K562 (cell line): ENCODE data around the gene PUM2. TPM values are rescaled to one million over a fixed set of nuclear protein-coding genes. Genes with fewer than 3 reads are reported as not detected.

Experiments used
- ATAC-seq: fragments of 200-7000 bp; cut with Tn5 transposase; 3 replicates; pipeline ENCODE4 v1.9.1; 2020; ENCODE audit warnings: moderate library complexity
- BruUV-seq: library from RNA; stranded (reverse); fragments of 400-500 nt; replicated peaks from 2 replicates; lab custom pipeline; 2021; lab: Mats Ljungman, UMichigan
- CTCF ChIA-PET: fragments of 300-600 bp; formaldehyde crosslinking; extraction: SDS; loops from one replicate; lab custom pipeline; 2021; ENCODE audit warnings: low intra/inter-chr PET ratio; lab: Yijun Ruan, JAX
- POLR2A ChIA-PET: fragments of 300-600, 350-650 bp; sonication (Branson Sonifier 250); formaldehyde crosslinking; extraction: SDS; loops from one replicate; lab custom pipeline; 2021; ENCODE audit warnings: antibody characterized with exemption, inconsistent platforms; lab: Yijun Ruan, JAX
- DNase-seq, 4 experiments: peaks; one replicate each; pipeline versions ENCODE4 v3.0.0 to v3.0.0-alpha.2; 2011 to 2018; ENCODE audit warnings: low spot score in 3 of 4, mixed read lengths in 3 of 4; ENCODE audit errors: extremely low read depth in 1 of 4
- FAIRE-seq: peaks from 2 replicates; lab custom pipeline; 2011; peaks lifted over from hg19 to GRCh38; lab: Jason Lieb, UNC
- H2AFZ ChIP-seq: 2 replicates; pipeline ENCODE4 v1.6.0; 2011; ENCODE audit warnings: low read depth, low read length, control low read depth, inconsistent platforms
- H3K27ac ChIP-seq: fragments of 200-600 bp; 3 replicates; pipeline ENCODE4 v1.8.0; 2011; ENCODE audit warnings: low read depth, mild to moderate bottlenecking, control low read depth, inconsistent platforms, low read length, moderate library complexity, mixed read lengths; ENCODE audit errors: extremely low read depth
- H3K27me3 ChIP-seq, 2 experiments: fragments of 300-600 bp in 1 of 2; 2 replicates in 1 of 2; 3 replicates in 1 of 2; pipeline versions ENCODE4 v1.6.0 to v1.8.0; 2011; ENCODE audit warnings: inconsistent platforms in 2 of 2, low read length in 2 of 2, mild to moderate bottlenecking in 1 of 2, mixed read lengths in 1 of 2, moderate library complexity in 1 of 2; ENCODE audit not compliant: control insufficient read depth in 2 of 2, insufficient read depth in 2 of 2
- H3K36me3 ChIP-seq: fragments of 300-600 bp; 3 replicates; pipeline ENCODE4 v1.8.0; 2011; ENCODE audit warnings: mild to moderate bottlenecking, low read length, inconsistent platforms; ENCODE audit not compliant: control insufficient read depth, insufficient read depth
- H3K4me1 ChIP-seq, 2 experiments: fragments of 200-600 bp in 1 of 2; replicated peaks in 1 of 2; 2 replicates in 1 of 2; 3 replicates in 1 of 2; pipeline versions ENCODE4 v1.5.1 to v1.8.0; 2011; ENCODE audit warnings: inconsistent platforms in 2 of 2, low read length in 2 of 2, mild to moderate bottlenecking in 1 of 2, mixed read lengths in 1 of 2, moderate library complexity in 1 of 2; ENCODE audit not compliant: control insufficient read depth in 2 of 2, insufficient read depth in 2 of 2
- H3K4me2 ChIP-seq: 2 replicates; pipeline ENCODE4 v1.6.1; 2011; ENCODE audit warnings: low read length, control low read depth, inconsistent platforms, mixed read lengths; ENCODE audit not compliant: insufficient read depth
- H3K4me3 ChIP-seq: fragments of 200-600 bp; sonication (generic), shearing (Covaris generic); 2 replicates; pipeline ENCODE4 v1.5.1; 2016; ENCODE audit warnings: control low read depth, inconsistent platforms
- H3K79me2 ChIP-seq: fragments of 200-600 bp; 3 replicates; pipeline ENCODE4 v1.8.0; 2011; ENCODE audit warnings: low read length, inconsistent platforms; ENCODE audit not compliant: control insufficient read depth, insufficient read depth
- H3K9ac ChIP-seq, 2 experiments: 2 replicates each; pipeline versions ENCODE4 v1.6.0 to v1.6.1; 2011; ENCODE audit warnings: low read depth in 2 of 2, low read length in 2 of 2, control low read depth in 1 of 2, inconsistent platforms in 1 of 2, mild to moderate bottlenecking in 1 of 2, mixed read lengths in 1 of 2; ENCODE audit not compliant: insufficient read depth in 1 of 2
- H3K9me1 ChIP-seq: one replicate; pipeline ENCODE4 v1.6.0; 2011; ENCODE audit warnings: inconsistent platforms, mild to moderate bottlenecking, low read length, moderate library complexity; ENCODE audit not compliant: control insufficient read depth, insufficient read depth
- H3K9me3 ChIP-seq: replicated peaks from 2 replicates; pipeline ENCODE4 v1.5.1; 2011; ENCODE audit warnings: low read depth, low read length, inconsistent platforms; ENCODE audit not compliant: control insufficient read depth, insufficient read depth
- H4K20me1 ChIP-seq: replicated peaks from 2 replicates; pipeline ENCODE4 v1.6.1; 2011; ENCODE audit warnings: low read length, inconsistent platforms, mixed read lengths; ENCODE audit not compliant: control insufficient read depth, insufficient read depth
- EGR1 ChIP-seq: fragments of 450-650 bp; conservative IDR thresholded peaks from 2 replicates; pipeline ENCODE4 v1.6.1; 2017; ENCODE audit warnings: mild to moderate bottlenecking
- ETV1 ChIP-seq: fragments of 450-650 bp; conservative IDR thresholded peaks from 2 replicates; pipeline ENCODE4 v1.6.1; 2016; ENCODE audit warnings: missing genetic modification characterization, control low read depth, low read depth, missing compliant biosample characterization
- ETV5 ChIP-seq: sonication (generic); formaldehyde crosslinking; IDR thresholded peaks from 2 replicates; pipeline ENCODE4 v1.4.0; 2020; ENCODE audit warnings: low read depth, mild to moderate bottlenecking, missing genetic modification reagents
- FIP1L1 ChIP-seq: fragments of 200-400 bp; formaldehyde crosslinking; IDR thresholded peaks from 2 replicates; pipeline ENCODE4 v1.6.1; 2018; ENCODE audit warnings: mild to moderate bottlenecking, low read depth, low read length; ENCODE audit not compliant: poor library complexity, severe bottlenecking
- LARP7 ChIP-seq: fragments of 450-650 bp; IDR thresholded peaks from 2 replicates; pipeline ENCODE4 v1.6.1; 2016
- NCOA4 ChIP-seq: fragments of 450-650 bp; IDR thresholded peaks from 2 replicates; pipeline ENCODE4 v1.6.1; 2018; ENCODE audit warnings: mild to moderate bottlenecking; ENCODE audit not compliant: partially characterized antibody
- TEAD1 ChIP-seq, 2 experiments: fragments of 450-650 bp in 1 of 2; sonication (generic) in 1 of 2; formaldehyde crosslinking; IDR thresholded peaks; 2 replicates each; pipeline versions ENCODE4 v1.4.0 to v1.8.0; 2020 to 2022; ENCODE audit warnings: mild to moderate bottlenecking in 2 of 2, missing genetic modification reagents in 1 of 2
- TGIF2 ChIP-seq: sonication (generic); formaldehyde crosslinking; IDR thresholded peaks from 2 replicates; pipeline ENCODE4 v1.8.1; 2022; ENCODE audit warnings: mild to moderate bottlenecking, missing genetic modification reagents, moderate library complexity
- WGBS: fragments of 100-300 bp; shearing (Covaris generic); methylation state at CpG from one replicate; pipeline ENCODE4 v1.1.6; 2016; ENCODE audit warnings: low coverage, mixed read lengths; ENCODE audit not compliant: insufficient coverage; ENCODE audit errors: missing lambda C conversion rate; 5-methylcytosine and 5-hydroxymethylcytosine counted together
- in situ Hi-C: fragments of 300-500 bp; cut with MboI; formaldehyde crosslinking; loops from 4 replicates; pipeline ENCODE4 v1.15.0; 2018; ENCODE audit warnings: inconsistent platforms, mixed read lengths
- intact Hi-C: fragments of 100-400 bp; cut with micrococcal nuclease; formaldehyde crosslinking; loops from 2 replicates; pipeline ENCODE4 v1.14.2; 2022
- polyA plus RNA-seq, 8 experiments: library from polyadenylated mRNA; depleted of rRNA in 4 of 8; stranded (reverse) in 5 of 8; unstranded in 3 of 8; fragments of >200 nt; fragmentation: Nextera tagmentation in 2 of 8; fragmentation: Illumina TruSeq in 1 of 8; extraction: Ambion mirVana in 2 of 8; extraction: Trizol in 1 of 8; gene quantifications; 2 replicates each; pipeline versions ENCODE4 v1.2.1 to v1.2.3, GENCODE V29; 2011 to 2014; ENCODE audit warnings: inconsistent platforms in 1 of 8, missing spikeins in 1 of 8
- total RNA-seq, 7 experiments: library from RNA; depleted of rRNA in 6 of 7; stranded (reverse); fragments of >200 nt in 6 of 7; fragmentation: Illumina TruSeq in 2 of 7; extraction: Trizol in 2 of 7; gene quantifications; 2 replicates each; pipeline versions ENCODE4 v1.2.1 to v1.2.3, GENCODE V29; 2011 to 2021; ENCODE audit warnings: low replicate concordance in 1 of 7
- TF ChIP-seq, protein P1 (sequence below): fragments of 450-650 bp; IDR thresholded peaks from 2 replicates; pipeline ENCODE4 v1.6.1; 2018; ENCODE audit warnings: mild to moderate bottlenecking, low read depth; ENCODE audit not compliant: partially characterized antibody

PUM2 gene
- total and polyA plus RNA-seq, 9 of the 15 experiments (the other 6 are each of a cell fraction or from before 2014, with no cell fraction given) = 13.4 to 61.9 (median 28.3) TPM

GRCh38 chr2:20299113-20299512, 51.5 kb downstream of the PUM2 start:
- H3K36me3 ChIP-seq = peaks cover 77% of the 10 kb centered on the region
- CTCF ChIA-PET = no interaction called here

GRCh38 chr2:20294231-20294630, 56.4 kb downstream of the PUM2 start:
- H3K36me3 ChIP-seq = peaks cover 74% of the 10 kb centered on the region
- POLR2A ChIA-PET = interaction anchor here (0.9 kb wide), 1 partner anchor 11 kb away, joined by 4 read pairs; no protein-coding TSS in a partner anchor

More at GRCh38 chr2:20299113-20299512, 51.5 kb downstream of the PUM2 start:
- H3K4me3 ChIP-seq = no peak overlapping the region
- peaks cover 42% of the 10 kb centered on the region for H3K79me2 ChIP-seq
- BruUV-seq = no TSS peak
- H3K4me1 ChIP-seq = no peaks in the 10 kb centered on the region
- DNase-seq (peak in 1 of 4 experiments; percentile 16), ATAC-seq (no peak), FAIRE-seq (no peak)
- TF ChIP-seq, protein P1, sequence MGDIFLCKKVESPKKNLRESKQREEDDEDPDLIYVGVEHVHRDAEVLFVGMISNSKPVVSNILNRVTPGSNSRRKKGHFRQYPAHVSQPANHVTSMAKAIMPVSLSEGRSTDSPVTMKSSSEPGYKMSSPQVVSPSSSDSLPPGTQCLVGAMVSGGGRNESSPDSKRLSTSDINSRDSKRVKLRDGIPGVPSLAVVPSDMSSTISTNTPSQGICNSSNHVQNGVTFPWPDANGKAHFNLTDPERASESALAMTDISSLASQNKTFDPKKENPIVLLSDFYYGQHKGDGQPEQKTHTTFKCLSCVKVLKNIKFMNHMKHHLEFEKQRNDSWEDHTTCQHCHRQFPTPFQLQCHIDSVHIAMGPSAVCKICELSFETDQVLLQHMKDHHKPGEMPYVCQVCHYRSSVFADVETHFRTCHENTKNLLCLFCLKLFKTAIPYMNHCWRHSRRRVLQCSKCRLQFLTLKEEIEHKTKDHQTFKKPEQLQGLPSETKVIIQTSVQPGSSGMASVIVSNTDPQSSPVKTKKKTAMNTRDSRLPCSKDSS = no peak
- TF ChIP-seq EGR1 = peak; percentile 39
- no peak for TF ChIP-seq ETV5 (CRISPR knock-in tag)
- TF ChIP-seq TEAD1 (CRISPR knock-in tag; IDR thresholded peaks at IDR 0.05) = no peak
- TF ChIP-seq FIP1L1 = no peak
- TF ChIP-seq TGIF2 (CRISPR knock-in tag) = no peak
- intact Hi-C loops = no loop called here
- no peaks in the 10 kb centered on the region for H3K27me3 ChIP-seq
- H3K9ac ChIP-seq = no peak overlapping the region
- H3K4me2 ChIP-seq = no peak overlapping the region
- in situ Hi-C loops = no loop called here
- 91% methylated on average over 6 of the region's 6 CpGs for whole genome bisulfite sequencing
- no peak overlapping the region for H2AFZ ChIP-seq
- H3K9me1 ChIP-seq = no peaks in the 10 kb centered on the region
- H3K9me3 ChIP-seq = no peaks in the 10 kb centered on the region
- no peaks in the 10 kb centered on the region for H4K20me1 ChIP-seq
- H3K27ac ChIP-seq = no peak overlapping the region
- POLR2A ChIA-PET = no interaction called here

More at GRCh38 chr2:20294231-20294630, 56.4 kb downstream of the PUM2 start:
- Histone ChIP-seq H2AFZ (no peak overlapping the region), H3K79me2 (peaks cover 26% of the 10 kb centered on the region; the same call in 2 of the 3 replicates), H3K9me3 (no peaks in the 10 kb centered on the region), H3K4me2 (no peak overlapping the region), H3K9me1 (no peaks in the 10 kb centered on the region), H3K4me1 (peaks cover 0 to 2% of the 10 kb centered on the region in 2 experiments; a peak in 2 of 5 replicates), H3K4me3 (no peak overlapping the region), H3K27ac (no peak overlapping the region), H4K20me1 (no peaks in the 10 kb centered on the region), H3K27me3 (no peaks in the 10 kb centered on the region), H3K9ac (no peak overlapping the region)
- FAIRE-seq = no peak
- TF ChIP-seq NCOA4 = no peak
- no peak for TF ChIP-seq LARP7
- TF ChIP-seq ETV1 (tag) = no peak
- no peak for ATAC-seq
- no peak for DNase-seq
- intact Hi-C loops (no loop called here), in situ Hi-C loops (no loop called here)
- no TSS peak for BruUV-seq
- 97% methylated on average over 9 of the region's 9 CpGs for whole genome bisulfite sequencing
- CTCF ChIA-PET = no interaction called here
